NCI-H1694 (cell line): ENCODE results near the gene DOCK10.
"Not testable (repeated sequence)": the region's sequence is repeated elsewhere in the genome, so short reads cannot be mapped to it uniquely, and the experiment has no call there.

Experiments used
- DNase-seq: peaks from one replicate; lab custom pipeline; 2025; lab: John Stamatoyannopoulos, UW

The DOCK10 gene

GRCh38 chr2:224946895-224947294 lies 95.4 kb downstream of the DOCK10 start:
- no peak for DNase-seq

GRCh38 chr2:224944707-224945547 lies 97.3 kb downstream of the DOCK10 start:
- no peak for DNase-seq

GRCh38 chr2:224943601-224944041 lies 98.6 kb downstream of the DOCK10 start:
- not testable (repeated sequence) for DNase-seq

- no peak for DNase-seq
Observed at GRCh38 chr2:224941960-224942359, 100.3 kb downstream of the DOCK10 start.

GRCh38 chr2:224940618-224941017 lies 101.7 kb downstream of the DOCK10 start:
- DNase-seq, result no peak

GRCh38 chr2:224938651-224939182 lies 103.6 kb downstream of the DOCK10 start:
- no peak for DNase-seq

GRCh38 chr2:224937887-224938286 lies 104.4 kb downstream of the DOCK10 start:
- no peak for DNase-seq

- DNase-seq, result no peak
Observed at GRCh38 chr2:224934526-224935188, 107.6 kb downstream of the DOCK10 start.

GRCh38 chr2:224933431-224933830 lies 108.8 kb downstream of the DOCK10 start:
- DNase-seq, result no peak

- DNase-seq, result no peak
Observed at GRCh38 chr2:224932522-224932921, 109.7 kb downstream of the DOCK10 start.

- DNase-seq, result no peak
Observed at GRCh38 chr2:224931956-224932355, 110.3 kb downstream of the DOCK10 start.

GRCh38 chr2:224930990-224931389 lies 111.3 kb downstream of the DOCK10 start:
- no peak for DNase-seq

- no peak for DNase-seq
Observed at GRCh38 chr2:224930124-224930523, 112.1 kb downstream of the DOCK10 start.

- DNase-seq, result no peak
Observed at GRCh38 chr2:224929512-224929911, 112.8 kb downstream of the DOCK10 start.

GRCh38 chr2:224927646-224928173 lies 114.6 kb downstream of the DOCK10 start:
- DNase-seq, result no peak

GRCh38 chr2:224927011-224927410 lies 115.3 kb downstream of the DOCK10 start:
- no peak for DNase-seq

- DNase-seq, result no peak
Observed at GRCh38 chr2:224925810-224926100, 116.5 kb downstream of the DOCK10 start.

- DNase-seq, result no peak
Observed at GRCh38 chr2:224925061-224925809, 117.0 kb downstream of the DOCK10 start.

- DNase-seq, result no peak
Observed at GRCh38 chr2:224924631-224925030, 117.6 kb downstream of the DOCK10 start.

GRCh38 chr2:224922142-224922727 lies 120.0 kb downstream of the DOCK10 start:
- DNase-seq, result no peak

GRCh38 chr2:224919472-224920110 lies 122.7 kb downstream of the DOCK10 start:
- DNase-seq, result no peak
